Activated CD4-positive, alpha-beta T cell treated with anti-CD3 and anti-CD28 coated beads, Interleukin-2, amount 50 U/mL, for 1 hour (primary cell): ENCODE data around the gene NOCT.
"Not testable (repeated sequence)": the region's sequence is repeated elsewhere in the genome, so short reads cannot be mapped to it uniquely, and the experiment has no call there.

Experiments used
- DNase-seq: peaks from one replicate; pipeline ENCODE4 v3.0.0-alpha.2; 2020

NOCT gene

GRCh38 chr4:139015269-139015947 lies at the start of gene NOCT:
Gene NOCT (plus strand): TSS chr4:139015781. CDS start chr4:139015982, 201 bp downstream.
- peak; percentile 90 for DNase-seq

GRCh38 chr4:138967313-138967712 lies 48.3 kb upstream of the NOCT start:
- DNase-seq, result no peak

- DNase-seq, result no peak
Measured at GRCh38 chr4:138972956-138973801, 42.4 kb upstream of the NOCT start.

GRCh38 chr4:138975225-138975624 lies 40.4 kb upstream of the NOCT start:
- DNase-seq, result no peak

- DNase-seq, result no peak
Measured at GRCh38 chr4:138976526-138976925, 39.1 kb upstream of the NOCT start.

GRCh38 chr4:138977524-138977923 lies 38.1 kb upstream of the NOCT start:
- DNase-seq, result no peak

GRCh38 chr4:138978028-138978585 lies 37.5 kb upstream of the NOCT start:
- DNase-seq, result no peak

GRCh38 chr4:138978600-138978999 lies 37.0 kb upstream of the NOCT start:
- no peak for DNase-seq

- no peak for DNase-seq
Measured at GRCh38 chr4:138979742-138980141, 35.8 kb upstream of the NOCT start.

- DNase-seq, result no peak
Measured at GRCh38 chr4:138981930-138982390, 33.6 kb upstream of the NOCT start.

GRCh38 chr4:138982754-138983153 lies 32.8 kb upstream of the NOCT start:
- no peak for DNase-seq

GRCh38 chr4:138983690-138984089 lies 31.9 kb upstream of the NOCT start:
- DNase-seq, result no peak

- DNase-seq, result no peak
Measured at GRCh38 chr4:138984647-138985046, 30.9 kb upstream of the NOCT start.

- no peak for DNase-seq
Measured at GRCh38 chr4:138992676-138993075, 22.9 kb upstream of the NOCT start.

- no peak for DNase-seq
Measured at GRCh38 chr4:138996090-138996489, 19.5 kb upstream of the NOCT start.

GRCh38 chr4:138999666-139000065 lies 15.9 kb upstream of the NOCT start:
- DNase-seq, result no peak

- DNase-seq, result not testable (repeated sequence)
Measured at GRCh38 chr4:139000134-139000533, 15.4 kb upstream of the NOCT start.

GRCh38 chr4:139001430-139001829 lies 14.2 kb upstream of the NOCT start:
- DNase-seq, result not testable (repeated sequence)

GRCh38 chr4:139003668-139004067 lies 11.9 kb upstream of the NOCT start:
- not testable (repeated sequence) for DNase-seq

- DNase-seq, result no peak
Measured at GRCh38 chr4:139005774-139006173, 9.8 kb upstream of the NOCT start.

GRCh38 chr4:139007640-139008039 lies 7.9 kb upstream of the NOCT start:
- no peak for DNase-seq

GRCh38 chr4:139008278-139008677 lies 7.3 kb upstream of the NOCT start:
- DNase-seq, result not testable (repeated sequence)

GRCh38 chr4:139009702-139010101 lies 5.9 kb upstream of the NOCT start:
- no peak for DNase-seq
